SK-N-SH treated with all-trans-retinoic acid at 6 μM for 48 hours (cell line): ENCODE data around the gene PIGV.

ENCODE experiments used
- ATAC-seq: fragments of 200-7000 bp; cut with Tn5 transposase; 3 replicates; pipeline ENCODE4 v1.9.1; 2020; ENCODE audit warnings: mild to moderate bottlenecking, moderate library complexity
- ARNTL ChIP-seq: fragments of 450-650 bp; formaldehyde crosslinking; IDR thresholded peaks from 2 replicates; pipeline ENCODE4 v1.5.0; 2020; ENCODE audit warnings: low read depth, mild to moderate bottlenecking, moderate library complexity, borderline replicate concordance
- BACH2 ChIP-seq: fragments of 250-450 bp; sonication (Bioruptor Pico); IDR thresholded peaks from 2 replicates; pipeline ENCODE4 v1.9.0; 2021; ENCODE audit warnings: mild to moderate bottlenecking, borderline replicate concordance
- CSDC2 ChIP-seq: fragments of 250-450 bp; sonication (Bioruptor Pico); IDR thresholded peaks from 2 replicates; pipeline ENCODE4 v1.5.0; 2020; ENCODE audit warnings: mild to moderate bottlenecking, moderate library complexity
- ESRRG ChIP-seq: fragments of 250-450 bp; sonication (Bioruptor Pico); IDR thresholded peaks from 2 replicates; pipeline ENCODE4 v1.6.1; 2021; ENCODE audit warnings: mild to moderate bottlenecking
- GLIS3 ChIP-seq: fragments of 250-450 bp; sonication (Bioruptor Pico); IDR thresholded peaks from 2 replicates; pipeline ENCODE4 v1.5.0; 2020; ENCODE audit warnings: mild to moderate bottlenecking, moderate library complexity
- ISL1 ChIP-seq: fragments of 250-450 bp; sonication (Bioruptor Pico); IDR thresholded peaks from 2 replicates; pipeline ENCODE4 v2.1.2; 2022; ENCODE audit warnings: mild to moderate bottlenecking, moderate library complexity
- OSR1 ChIP-seq: fragments of 250-450 bp; sonication (Bioruptor Pico); IDR thresholded peaks from 2 replicates; pipeline ENCODE4 v1.8.0; 2022; ENCODE audit warnings: moderate library complexity, mild to moderate bottlenecking, inconsistent platforms
- PPARA ChIP-seq: fragments of 250-450 bp; sonication (Bioruptor Pico); IDR thresholded peaks from 2 replicates; pipeline ENCODE4 v1.5.0; 2020; ENCODE audit warnings: mild to moderate bottlenecking, borderline replicate concordance
- RARB ChIP-seq: fragments of 250-450 bp; sonication (Bioruptor Pico); IDR thresholded peaks from 2 replicates; pipeline ENCODE4 v1.8.0; 2021; ENCODE audit warnings: mild to moderate bottlenecking, moderate library complexity
- SNAI2 ChIP-seq: fragments of 250-450 bp; sonication (Bioruptor Pico); IDR thresholded peaks from 2 replicates; pipeline ENCODE4 v1.5.0; 2020; ENCODE audit warnings: mild to moderate bottlenecking, moderate library complexity
- TCF4 ChIP-seq: fragments of 250-450 bp; sonication (Bioruptor Pico); IDR thresholded peaks from 2 replicates; pipeline ENCODE4 v1.8.0; 2021; ENCODE audit warnings: mild to moderate bottlenecking, moderate library complexity, borderline replicate concordance
- TOX ChIP-seq: fragments of 250-450 bp; sonication (Bioruptor Pico); IDR thresholded peaks from 2 replicates; pipeline ENCODE4 v1.8.0; 2021; ENCODE audit warnings: mild to moderate bottlenecking, moderate library complexity, borderline replicate concordance
- ZC3H10 ChIP-seq: fragments of 250-450 bp; sonication (Bioruptor Pico); IDR thresholded peaks from 2 replicates; pipeline ENCODE4 v1.5.1; 2021; ENCODE audit warnings: mild to moderate bottlenecking, moderate library complexity
- ZFP3 ChIP-seq: fragments of 250-450 bp; sonication (Bioruptor Pico); IDR thresholded peaks from 2 replicates; pipeline ENCODE4 v1.5.0; 2020; ENCODE audit warnings: mild to moderate bottlenecking, moderate library complexity
- ZFP30 ChIP-seq: fragments of 450-650 bp; formaldehyde crosslinking; IDR thresholded peaks from 2 replicates; pipeline ENCODE4 v1.5.0; 2022; ENCODE audit warnings: mild to moderate bottlenecking, moderate library complexity
- ZNF565 ChIP-seq: fragments of 450-650 bp; formaldehyde crosslinking; conservative IDR thresholded peaks from 2 replicates; pipeline ENCODE4 v1.5.0; 2020; ENCODE audit warnings: low read depth, mild to moderate bottlenecking, moderate library complexity
- ZNF70 ChIP-seq: fragments of 450-650 bp; formaldehyde crosslinking; IDR thresholded peaks from 2 replicates; pipeline ENCODE4 v1.5.0; 2020; ENCODE audit warnings: mild to moderate bottlenecking, moderate library complexity
- ZNF8 ChIP-seq: fragments of 450-650 bp; formaldehyde crosslinking; IDR thresholded peaks from 2 replicates; pipeline ENCODE4 v1.5.0; 2020; ENCODE audit warnings: mild to moderate bottlenecking, moderate library complexity
- TF ChIP-seq, protein P1 (sequence below): fragments of 250-450 bp; sonication (Bioruptor Pico); IDR thresholded peaks from 2 replicates; pipeline ENCODE4 v1.5.1; 2020; ENCODE audit warnings: low read depth, mild to moderate bottlenecking, moderate library complexity
- TF ChIP-seq, protein P2 (sequence below): fragments of 250-450 bp; sonication (Bioruptor Pico); IDR thresholded peaks from 2 replicates; pipeline ENCODE4 v1.8.0; 2020; ENCODE audit warnings: mild to moderate bottlenecking, moderate library complexity, borderline replicate concordance
- TF ChIP-seq, protein P3 (sequence below): fragments of 250-450 bp; sonication (Bioruptor Pico); IDR thresholded peaks from 2 replicates; pipeline ENCODE4 v1.5.0; 2020; ENCODE audit warnings: mild to moderate bottlenecking, moderate library complexity
- TF ChIP-seq, protein P4 (sequence below): fragments of 250-450 bp; sonication (Bioruptor Pico); IDR thresholded peaks from 2 replicates; pipeline ENCODE4 v1.5.1; 2021; ENCODE audit warnings: mild to moderate bottlenecking, moderate library complexity

The PIGV gene

DNA sequence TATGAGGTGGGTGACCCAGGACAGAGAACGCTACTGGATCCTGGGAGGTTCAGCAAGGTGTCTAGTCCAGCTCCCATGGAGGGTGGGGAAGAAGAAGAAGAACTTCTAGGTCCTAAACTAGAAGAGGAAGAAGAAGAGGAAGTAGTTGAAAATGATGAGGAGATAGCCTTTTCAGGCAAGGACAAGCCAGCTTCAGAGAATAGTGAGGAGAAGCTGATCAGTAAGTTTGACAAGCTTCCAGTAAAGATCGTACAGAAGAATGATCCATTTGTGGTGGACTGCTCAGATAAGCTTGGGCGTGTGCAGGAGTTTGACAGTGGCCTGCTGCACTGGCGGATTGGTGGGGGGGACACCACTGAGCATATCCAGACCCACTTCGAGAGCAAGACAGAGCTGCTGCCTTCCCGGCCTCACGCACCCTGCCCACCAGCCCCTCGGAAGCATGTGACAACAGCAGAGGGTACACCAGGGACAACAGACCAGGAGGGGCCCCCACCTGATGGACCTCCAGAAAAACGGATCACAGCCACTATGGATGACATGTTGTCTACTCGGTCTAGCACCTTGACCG is 8.6 kb upstream of the PIGV start:
- no peak for ATAC-seq
- no peak for TF ChIP-seq ZFP3
- no peak for TF ChIP-seq ZNF8 (CRISPR knock-in tag)
- no peak for TF ChIP-seq ZNF70 (CRISPR knock-in tag)
- TF ChIP-seq, protein P1, sequence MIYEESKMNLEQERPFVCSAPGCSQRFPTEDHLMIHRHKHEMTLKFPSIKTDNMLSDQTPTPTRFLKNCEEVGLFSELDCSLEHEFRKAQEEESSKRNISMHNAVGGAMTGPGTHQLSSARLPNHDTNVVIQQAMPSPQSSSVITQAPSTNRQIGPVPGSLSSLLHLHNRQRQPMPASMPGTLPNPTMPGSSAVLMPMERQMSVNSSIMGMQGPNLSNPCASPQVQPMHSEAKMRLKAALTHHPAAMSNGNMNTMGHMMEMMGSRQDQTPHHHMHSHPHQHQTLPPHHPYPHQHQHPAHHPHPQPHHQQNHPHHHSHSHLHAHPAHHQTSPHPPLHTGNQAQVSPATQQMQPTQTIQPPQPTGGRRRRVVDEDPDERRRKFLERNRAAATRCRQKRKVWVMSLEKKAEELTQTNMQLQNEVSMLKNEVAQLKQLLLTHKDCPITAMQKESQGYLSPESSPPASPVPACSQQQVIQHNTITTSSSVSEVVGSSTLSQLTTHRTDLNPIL (CRISPR knock-in tag) = no peak
- TF ChIP-seq OSR1 = no peak
- TF ChIP-seq TCF4 = no peak
- no peak for TF ChIP-seq GLIS3 (CRISPR knock-in tag)
- no peak for TF ChIP-seq BACH2 (CRISPR knock-in tag)
- no peak for TF ChIP-seq SNAI2 (CRISPR knock-in tag)
- TF ChIP-seq ZC3H10 = no peak
- no peak for TF ChIP-seq RARB (CRISPR knock-in tag)
- no peak for TF ChIP-seq CSDC2
- no peak for TF ChIP-seq ZFP30 (CRISPR knock-in tag)
- TF ChIP-seq TOX = no peak
- TF ChIP-seq ARNTL (CRISPR knock-in tag) = no peak

DNA sequence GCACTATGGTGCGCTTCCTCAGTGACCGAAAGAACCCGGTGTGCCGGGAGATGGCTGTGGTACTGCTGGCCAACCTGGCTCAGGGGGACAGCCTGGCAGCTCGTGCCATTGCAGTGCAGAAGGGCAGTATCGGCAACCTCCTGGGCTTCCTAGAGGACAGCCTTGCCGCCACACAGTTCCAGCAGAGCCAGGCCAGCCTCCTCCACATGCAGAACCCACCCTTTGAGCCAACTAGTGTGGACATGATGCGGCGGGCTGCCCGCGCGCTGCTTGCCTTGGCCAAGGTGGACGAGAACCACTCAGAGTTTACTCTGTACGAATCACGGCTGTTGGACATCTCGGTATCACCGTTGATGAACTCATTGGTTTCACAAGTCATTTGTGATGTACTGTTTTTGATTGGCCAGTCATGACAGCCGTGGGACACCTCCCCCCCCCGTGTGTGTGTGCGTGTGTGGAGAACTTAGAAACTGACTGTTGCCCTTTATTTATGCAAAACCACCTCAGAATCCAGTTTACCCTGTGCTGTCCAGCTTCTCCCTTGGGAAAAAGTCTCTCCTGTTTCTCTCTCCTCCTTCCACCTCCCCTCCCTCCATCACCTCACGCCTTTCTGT is 7.3 kb upstream of the PIGV start:
- ATAC-seq = no peak
- no peak for TF ChIP-seq ARNTL (CRISPR knock-in tag)
- no peak for TF ChIP-seq ESRRG (CRISPR knock-in tag)
- no peak for TF ChIP-seq ZC3H10
- TF ChIP-seq, protein P2, sequence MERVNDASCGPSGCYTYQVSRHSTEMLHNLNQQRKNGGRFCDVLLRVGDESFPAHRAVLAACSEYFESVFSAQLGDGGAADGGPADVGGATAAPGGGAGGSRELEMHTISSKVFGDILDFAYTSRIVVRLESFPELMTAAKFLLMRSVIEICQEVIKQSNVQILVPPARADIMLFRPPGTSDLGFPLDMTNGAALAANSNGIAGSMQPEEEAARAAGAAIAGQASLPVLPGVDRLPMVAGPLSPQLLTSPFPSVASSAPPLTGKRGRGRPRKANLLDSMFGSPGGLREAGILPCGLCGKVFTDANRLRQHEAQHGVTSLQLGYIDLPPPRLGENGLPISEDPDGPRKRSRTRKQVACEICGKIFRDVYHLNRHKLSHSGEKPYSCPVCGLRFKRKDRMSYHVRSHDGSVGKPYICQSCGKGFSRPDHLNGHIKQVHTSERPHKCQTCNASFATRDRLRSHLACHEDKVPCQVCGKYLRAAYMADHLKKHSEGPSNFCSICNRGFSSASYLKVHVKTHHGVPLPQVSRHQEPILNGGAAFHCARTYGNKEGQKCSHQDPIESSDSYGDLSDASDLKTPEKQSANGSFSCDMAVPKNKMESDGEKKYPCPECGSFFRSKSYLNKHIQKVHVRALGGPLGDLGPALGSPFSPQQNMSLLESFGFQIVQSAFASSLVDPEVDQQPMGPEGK (CRISPR knock-in tag) = no peak
- no peak for TF ChIP-seq CSDC2
- TF ChIP-seq, protein P3, sequence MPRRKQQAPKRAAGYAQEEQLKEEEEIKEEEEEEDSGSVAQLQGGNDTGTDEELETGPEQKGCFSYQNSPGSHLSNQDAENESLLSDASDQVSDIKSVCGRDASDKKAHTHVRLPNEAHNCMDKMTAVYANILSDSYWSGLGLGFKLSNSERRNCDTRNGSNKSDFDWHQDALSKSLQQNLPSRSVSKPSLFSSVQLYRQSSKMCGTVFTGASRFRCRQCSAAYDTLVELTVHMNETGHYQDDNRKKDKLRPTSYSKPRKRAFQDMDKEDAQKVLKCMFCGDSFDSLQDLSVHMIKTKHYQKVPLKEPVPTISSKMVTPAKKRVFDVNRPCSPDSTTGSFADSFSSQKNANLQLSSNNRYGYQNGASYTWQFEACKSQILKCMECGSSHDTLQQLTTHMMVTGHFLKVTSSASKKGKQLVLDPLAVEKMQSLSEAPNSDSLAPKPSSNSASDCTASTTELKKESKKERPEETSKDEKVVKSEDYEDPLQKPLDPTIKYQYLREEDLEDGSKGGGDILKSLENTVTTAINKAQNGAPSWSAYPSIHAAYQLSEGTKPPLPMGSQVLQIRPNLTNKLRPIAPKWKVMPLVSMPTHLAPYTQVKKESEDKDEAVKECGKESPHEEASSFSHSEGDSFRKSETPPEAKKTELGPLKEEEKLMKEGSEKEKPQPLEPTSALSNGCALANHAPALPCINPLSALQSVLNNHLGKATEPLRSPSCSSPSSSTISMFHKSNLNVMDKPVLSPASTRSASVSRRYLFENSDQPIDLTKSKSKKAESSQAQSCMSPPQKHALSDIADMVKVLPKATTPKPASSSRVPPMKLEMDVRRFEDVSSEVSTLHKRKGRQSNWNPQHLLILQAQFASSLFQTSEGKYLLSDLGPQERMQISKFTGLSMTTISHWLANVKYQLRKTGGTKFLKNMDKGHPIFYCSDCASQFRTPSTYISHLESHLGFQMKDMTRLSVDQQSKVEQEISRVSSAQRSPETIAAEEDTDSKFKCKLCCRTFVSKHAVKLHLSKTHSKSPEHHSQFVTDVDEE (CRISPR knock-in tag) = no peak
- TF ChIP-seq ZFP30 (CRISPR knock-in tag) = no peak

DNA sequence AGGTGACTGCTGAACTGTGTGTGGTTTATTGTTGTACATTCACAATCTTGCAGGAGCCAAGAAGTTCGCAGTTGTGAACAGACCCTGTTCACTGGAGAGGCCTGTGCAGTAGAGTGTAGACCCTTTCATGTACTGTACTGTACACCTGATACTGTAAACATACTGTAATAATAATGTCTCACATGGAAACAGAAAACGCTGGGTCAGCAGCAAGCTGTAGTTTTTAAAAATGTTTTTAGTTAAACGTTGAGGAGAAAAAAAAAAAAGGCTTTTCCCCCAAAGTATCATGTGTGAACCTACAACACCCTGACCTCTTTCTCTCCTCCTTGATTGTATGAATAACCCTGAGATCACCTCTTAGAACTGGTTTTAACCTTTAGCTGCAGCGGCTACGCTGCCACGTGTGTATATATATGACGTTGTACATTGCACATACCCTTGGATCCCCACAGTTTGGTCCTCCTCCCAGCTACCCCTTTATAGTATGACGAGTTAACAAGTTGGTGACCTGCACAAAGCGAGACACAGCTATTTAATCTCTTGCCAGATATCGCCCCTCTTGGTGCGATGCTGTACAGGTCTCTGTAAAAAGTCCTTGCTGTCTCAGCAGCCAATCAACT is 6.4 kb upstream of the PIGV start:
- ATAC-seq = no peak

DNA sequence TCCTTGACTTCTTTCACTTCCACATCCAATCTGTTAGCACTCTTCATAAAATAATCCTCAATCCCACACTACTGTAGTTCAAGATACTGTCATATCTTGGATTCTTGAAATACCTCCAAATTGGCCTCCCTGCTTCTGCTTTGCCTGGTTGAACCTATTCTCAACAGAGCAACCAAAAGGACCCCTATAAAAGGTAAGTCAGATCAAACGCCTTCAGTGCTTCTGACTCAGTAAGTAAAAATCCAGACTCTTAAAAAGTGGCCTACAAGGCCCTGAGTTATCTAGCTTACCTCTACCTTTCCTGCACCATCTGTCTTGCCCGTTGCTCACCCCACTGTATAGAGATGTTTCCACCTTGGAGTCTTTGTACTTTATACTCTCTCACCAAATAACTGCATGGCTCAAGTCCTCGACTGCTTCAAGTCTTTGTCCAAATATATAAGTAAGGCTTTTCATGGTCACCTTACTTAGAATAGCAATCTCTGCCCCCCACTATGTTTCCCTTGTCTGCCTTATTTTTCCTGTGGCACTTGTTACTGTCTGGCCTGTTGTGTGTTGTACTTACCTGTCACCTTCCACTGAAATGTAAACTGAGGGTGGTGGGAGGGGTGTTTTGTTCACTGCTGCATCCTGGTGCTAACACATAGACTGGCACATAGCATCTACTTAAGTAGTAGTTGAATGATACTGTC is 5.1 kb upstream of the PIGV start:
- ATAC-seq = no peak
- TF ChIP-seq TCF4 = no peak
- no peak for TF ChIP-seq ARNTL (CRISPR knock-in tag)
- no peak for TF ChIP-seq ZNF565
- no peak for TF ChIP-seq PPARA (CRISPR knock-in tag)
- no peak for TF ChIP-seq ISL1 (CRISPR knock-in tag)
- no peak for TF ChIP-seq GLIS3 (CRISPR knock-in tag)
- no peak for TF ChIP-seq ZC3H10
- no peak for TF ChIP-seq ZNF70 (CRISPR knock-in tag)
- TF ChIP-seq, protein P4, sequence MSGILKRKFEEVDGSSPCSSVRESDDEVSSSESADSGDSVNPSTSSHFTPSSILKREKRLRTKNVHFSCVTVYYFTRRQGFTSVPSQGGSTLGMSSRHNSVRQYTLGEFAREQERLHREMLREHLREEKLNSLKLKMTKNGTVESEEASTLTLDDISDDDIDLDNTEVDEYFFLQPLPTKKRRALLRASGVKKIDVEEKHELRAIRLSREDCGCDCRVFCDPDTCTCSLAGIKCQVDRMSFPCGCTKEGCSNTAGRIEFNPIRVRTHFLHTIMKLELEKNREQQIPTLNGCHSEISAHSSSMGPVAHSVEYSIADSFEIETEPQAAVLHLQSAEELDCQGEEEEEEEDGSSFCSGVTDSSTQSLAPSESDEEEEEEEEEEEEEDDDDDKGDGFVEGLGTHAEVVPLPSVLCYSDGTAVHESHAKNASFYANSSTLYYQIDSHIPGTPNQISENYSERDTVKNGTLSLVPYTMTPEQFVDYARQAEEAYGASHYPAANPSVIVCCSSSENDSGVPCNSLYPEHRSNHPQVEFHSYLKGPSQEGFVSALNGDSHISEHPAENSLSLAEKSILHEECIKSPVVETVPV = no peak
- no peak for TF ChIP-seq SNAI2 (CRISPR knock-in tag)
- no peak for TF ChIP-seq ZFP30 (CRISPR knock-in tag)
- TF ChIP-seq RARB (CRISPR knock-in tag) = no peak
- TF ChIP-seq, protein P3 (CRISPR knock-in tag) = no peak

More for the DNA sequence above, 6.4 kb upstream of the PIGV start:
- TF ChIP-seq OSR1 = no peak
- no peak for TF ChIP-seq ARNTL (CRISPR knock-in tag)
- TF ChIP-seq SNAI2 (CRISPR knock-in tag) = no peak
- no peak for TF ChIP-seq ISL1 (CRISPR knock-in tag)
- no peak for TF ChIP-seq ZFP30 (CRISPR knock-in tag)
